HG03521 (cell line): Measurements from ENCODE around the gene DNAJC7.
"Not testable (repeated sequence)": the region's sequence is repeated elsewhere in the genome, so short reads cannot be mapped to it uniquely, and the experiment has no call there.

Source experiments
- ATAC-seq: cut with Tn5 transposase; IDR thresholded peaks from one replicate; pipeline ENCODE4 v1.9.1; 2021; ENCODE audit warnings: mild to moderate bottlenecking, moderate library complexity; ENCODE audit not compliant: unreplicated experiment

DNAJC7 gene

DNA sequence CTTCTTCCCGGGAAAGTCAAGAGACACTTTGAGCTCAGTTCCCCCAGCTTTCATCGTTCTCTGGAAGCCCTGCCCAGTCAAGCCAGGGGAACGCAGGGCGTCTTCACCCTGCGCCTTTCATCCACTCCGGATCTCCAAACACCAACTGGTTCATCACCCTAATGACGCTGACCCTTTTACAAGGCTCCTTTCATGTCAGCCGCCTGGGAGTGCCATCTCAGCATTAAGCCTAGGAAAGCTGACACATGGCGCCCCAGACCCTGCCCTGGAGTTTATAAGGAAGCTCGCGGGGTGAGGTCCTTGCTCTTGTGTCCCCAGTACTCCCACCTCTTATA lies 594 bp upstream of the DNAJC7 start:
- no peak for ATAC-seq

- no peak for ATAC-seq
Observed at GRCh38 chr17:42016411-42016831, 818 bp downstream of the DNAJC7 start.

- ATAC-seq, result not testable (repeated sequence)
Observed at GRCh38 chr17:42013740-42014139, 3.5 kb downstream of the DNAJC7 start.

- not testable (repeated sequence) for ATAC-seq
Observed at GRCh38 chr17:42012363-42012762, 4.9 kb downstream of the DNAJC7 start.

GRCh38 chr17:42010898-42011516 lies 6.2 kb downstream of the DNAJC7 start:
- no peak for ATAC-seq

DNA sequence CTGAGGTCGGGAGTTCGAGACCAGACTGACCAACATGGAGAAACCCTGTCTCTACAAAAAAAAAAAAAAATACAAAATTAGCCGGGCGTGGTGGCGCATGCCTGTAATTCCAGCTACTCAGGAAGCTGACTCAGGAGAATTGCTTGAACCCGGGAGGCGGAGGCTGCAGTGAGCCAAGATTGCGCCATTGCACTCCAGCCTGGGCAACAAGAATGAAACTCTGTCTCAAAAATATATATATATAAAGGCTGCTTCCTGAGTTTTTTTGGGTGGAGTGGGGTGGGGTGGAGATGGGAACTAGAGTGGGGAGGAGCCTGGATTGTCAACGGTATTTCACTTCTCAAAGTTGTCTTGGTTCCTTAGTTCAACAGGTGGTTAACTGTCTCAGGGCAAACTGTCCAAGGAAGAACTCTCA lies 7.0 kb downstream of the DNAJC7 start:
- not testable (repeated sequence) for ATAC-seq

- no peak for ATAC-seq
Observed at GRCh38 chr17:42009170-42009569, 8.1 kb downstream of the DNAJC7 start.

DNA sequence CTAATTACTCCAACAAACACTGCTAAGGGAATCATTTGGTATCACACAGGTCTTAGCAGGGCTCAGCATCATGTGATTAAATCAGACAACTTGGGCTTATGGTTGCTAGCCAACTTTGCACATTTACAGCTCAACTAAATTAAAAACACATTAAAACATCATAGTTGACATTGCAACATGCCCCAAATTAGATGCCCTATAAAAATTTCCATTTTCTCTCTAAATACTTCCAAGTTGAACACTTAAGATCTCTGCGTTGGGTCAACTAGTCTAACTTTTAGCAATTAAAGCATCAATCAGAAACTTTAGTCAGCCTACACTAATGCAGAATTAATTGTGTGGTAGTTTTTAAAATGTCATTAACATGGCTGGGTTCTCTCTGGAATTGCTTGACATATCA lies 12.1 kb downstream of the DNAJC7 start:
- no peak for ATAC-seq

- ATAC-seq, result no peak
Observed at GRCh38 chr17:42002792-42003301, 14.4 kb downstream of the DNAJC7 start.

DNA sequence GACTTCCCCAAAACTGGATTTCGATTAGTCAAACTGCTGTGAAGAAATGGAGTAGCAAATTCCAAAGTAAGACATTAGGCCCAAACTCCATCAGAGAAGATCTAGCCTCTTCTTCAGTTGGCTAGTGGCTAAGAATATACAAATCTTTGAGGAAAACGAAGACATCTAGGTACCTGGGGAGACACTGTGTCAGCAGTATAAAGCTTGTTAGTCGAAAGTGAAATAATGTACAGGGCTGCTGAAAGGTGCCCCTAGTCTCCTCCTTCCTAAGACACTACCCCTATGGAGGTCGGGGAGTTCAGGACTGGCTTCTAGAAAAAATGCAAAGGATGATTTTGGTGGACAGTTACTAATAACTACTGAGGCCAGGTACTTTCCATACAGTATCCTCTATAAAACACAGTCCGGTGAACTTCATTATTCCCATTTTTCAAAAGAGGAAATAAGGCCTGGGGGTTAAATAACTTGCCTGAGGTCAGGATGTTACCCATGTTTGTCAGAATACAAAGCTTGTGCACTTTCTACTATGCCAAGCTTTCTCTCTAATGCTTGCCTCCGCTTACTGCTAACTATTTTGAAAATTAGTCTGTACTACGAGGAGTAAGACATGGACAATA lies 15.0 kb downstream of the DNAJC7 start:
- no peak for ATAC-seq

DNA sequence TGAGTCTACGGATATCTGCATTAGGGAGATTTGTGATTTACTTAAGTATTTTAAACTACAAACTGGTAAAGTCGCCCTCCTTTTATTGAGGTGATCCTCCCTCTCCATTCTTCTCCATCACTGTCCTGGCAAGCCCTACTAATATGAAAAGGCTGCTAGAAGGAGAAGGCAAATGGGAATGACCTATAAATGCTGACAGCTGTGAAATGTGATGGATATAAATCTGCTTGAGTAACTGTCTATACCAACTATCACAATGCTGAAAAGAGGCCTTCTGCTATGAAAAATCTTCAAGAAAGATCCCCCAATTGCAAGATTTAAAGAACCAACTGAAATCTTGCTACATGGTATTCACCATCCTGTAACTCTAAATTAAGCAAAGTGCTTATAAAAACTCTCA lies 15.5 kb downstream of the DNAJC7 start:
- no peak for ATAC-seq

DNA sequence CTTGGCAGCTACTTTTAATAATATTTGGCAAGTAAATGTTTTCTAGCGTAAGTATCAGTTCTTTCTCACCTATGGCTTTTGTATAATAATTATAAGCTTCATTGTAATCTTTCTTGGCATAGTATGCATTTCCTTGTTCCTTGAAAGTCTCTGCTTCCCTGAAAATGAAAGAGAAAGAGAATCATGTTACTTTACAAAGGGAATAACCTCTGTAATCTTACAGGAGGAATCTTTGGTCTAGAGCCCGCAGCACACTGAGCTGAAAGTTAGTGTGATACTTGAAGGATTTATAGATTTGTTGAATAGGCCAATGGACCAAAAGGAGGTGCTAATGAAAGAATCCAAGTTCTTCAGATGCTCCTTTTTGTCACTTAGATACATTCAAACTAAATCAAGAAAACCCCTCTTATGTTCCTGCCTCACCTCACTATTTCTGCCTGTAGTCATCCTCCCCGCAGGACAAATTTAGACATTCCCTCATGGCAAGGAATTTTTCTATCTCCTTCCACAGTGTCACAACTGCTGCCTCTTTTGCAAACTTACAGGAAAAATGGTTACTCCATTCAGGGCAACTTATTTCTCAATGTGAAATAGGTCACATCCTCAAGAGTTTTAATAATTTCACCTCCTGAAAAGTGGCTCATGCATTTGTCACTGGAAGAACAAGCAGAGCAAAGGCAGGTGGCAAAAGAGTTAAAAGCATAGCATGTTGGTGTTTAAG lies 16.7 kb downstream of the DNAJC7 start:
- ATAC-seq, result no peak

DNA sequence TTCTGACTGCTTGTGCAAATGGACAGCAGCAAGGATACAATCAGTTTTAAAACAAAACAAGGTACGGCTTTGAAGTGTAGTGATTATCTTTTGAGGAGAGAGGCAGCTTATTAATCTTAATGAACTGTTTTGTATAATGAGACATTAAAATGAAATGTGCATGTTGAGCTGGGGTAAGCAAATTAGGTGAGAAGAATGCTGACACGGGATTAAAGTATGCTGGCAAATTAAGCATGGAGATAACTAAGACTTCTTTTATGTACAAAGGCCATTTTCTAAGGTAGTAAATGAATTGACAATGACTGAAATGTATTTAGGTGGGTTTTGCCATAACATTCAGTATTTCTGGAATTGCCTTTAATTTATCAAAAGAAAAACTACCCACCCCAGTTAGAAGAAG lies 18.7 kb downstream of the DNAJC7 start:
- no peak for ATAC-seq

DNA sequence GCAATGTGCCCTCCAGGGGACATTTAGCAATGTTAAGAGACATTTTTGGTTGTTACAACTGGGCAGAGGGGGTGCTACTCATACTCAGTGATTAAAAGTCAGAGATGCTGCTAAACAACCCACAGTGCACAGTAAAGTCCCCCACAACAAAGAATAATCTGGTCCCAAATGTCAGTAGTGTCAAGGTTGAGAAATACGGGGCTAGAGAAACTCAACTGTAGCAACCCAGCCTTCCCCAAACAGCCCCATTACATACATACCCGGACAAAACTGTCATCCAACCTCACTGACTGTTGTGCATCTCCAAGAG lies 20.4 kb downstream of the DNAJC7 start:
- ATAC-seq, result no peak

- ATAC-seq, result no peak
Observed at GRCh38 chr17:41992576-41992975, 24.7 kb downstream of the DNAJC7 start.

- ATAC-seq, result no peak
Observed at GRCh38 chr17:41989702-41990419, 27.4 kb downstream of the DNAJC7 start.

- no peak for ATAC-seq
Observed at GRCh38 chr17:41988418-41988817, 28.8 kb downstream of the DNAJC7 start.

- no peak for ATAC-seq
Observed at GRCh38 chr17:41987642-41988041, 29.6 kb downstream of the DNAJC7 start.

DNA sequence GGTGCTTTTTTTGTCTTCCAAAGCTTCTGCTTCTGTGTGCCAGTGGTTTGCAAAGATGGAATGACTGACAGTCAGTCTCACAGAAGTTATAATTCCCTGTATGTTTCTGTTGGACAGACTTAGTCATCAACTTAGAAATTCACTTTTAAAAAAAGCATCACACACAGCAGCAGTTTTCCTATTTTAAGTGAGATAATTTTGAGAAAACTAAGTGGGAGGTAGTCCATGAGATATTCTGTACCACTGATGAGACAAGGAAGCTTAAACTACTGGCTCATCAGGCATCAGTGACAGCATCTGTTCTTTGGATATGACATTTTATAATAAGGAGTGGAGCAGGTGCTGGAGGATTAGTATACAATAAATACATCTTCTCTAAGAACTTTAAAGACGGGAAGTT lies 30.6 kb downstream of the DNAJC7 start:
- ATAC-seq, result no peak

- ATAC-seq, result no peak
Observed at GRCh38 chr17:41985919-41986318, 31.3 kb downstream of the DNAJC7 start.

- ATAC-seq, result no peak
Observed at GRCh38 chr17:41984454-41984853, 32.8 kb downstream of the DNAJC7 start.
